CD4-positive, alpha-beta T cell treated with Interleukin-6 at 100 ng/mL for 8 hours (primary cell): ENCODE data around the gene B3GAT1.

Source experiments
- DNase-seq: peaks from one replicate; pipeline ENCODE4 v3.0.0-alpha.2; 2020; ENCODE audit warnings: mixed read lengths, low spot score

B3GAT1 gene

DNA sequence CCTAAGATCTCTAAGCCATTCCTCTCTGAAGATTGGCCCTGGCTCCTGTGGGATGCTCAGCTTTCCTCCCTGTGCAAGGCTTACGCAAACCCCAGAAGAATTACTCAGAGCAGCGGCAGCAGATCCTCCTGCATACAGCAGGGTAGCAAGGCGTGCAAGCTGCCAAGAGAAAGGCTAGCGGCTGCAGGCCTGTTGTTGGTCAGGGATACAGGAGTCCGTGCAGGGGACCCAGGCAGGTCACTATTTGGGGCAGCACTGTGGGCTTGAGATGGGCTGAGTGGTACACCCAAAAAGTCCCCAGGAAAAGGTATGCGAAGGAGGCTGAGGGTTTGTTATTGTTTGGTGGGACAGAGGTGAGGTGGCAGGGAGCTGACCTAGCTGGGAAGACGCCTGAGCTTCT is 78.7 kb downstream of the B3GAT1 start:
- no peak for DNase-seq

DNA sequence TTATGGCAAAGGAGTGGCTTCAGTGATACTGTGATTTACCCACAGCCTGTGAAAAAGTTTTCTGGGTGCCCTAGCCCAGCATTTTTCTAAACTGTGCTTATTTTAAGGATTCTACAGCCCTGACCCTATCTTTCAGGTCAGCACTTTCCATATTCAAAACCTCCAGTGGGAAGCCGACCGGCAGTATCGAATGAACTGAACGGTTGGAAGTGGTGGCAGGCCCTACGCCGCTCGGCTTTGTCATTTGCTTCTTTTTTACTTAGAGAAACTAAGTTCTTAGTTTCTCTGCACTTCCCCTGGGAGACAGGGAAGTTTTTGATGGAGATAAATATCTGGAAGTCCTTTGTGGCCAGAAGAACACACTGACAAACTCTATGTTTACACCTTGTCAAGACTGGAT is 79.3 kb downstream of the B3GAT1 start:
- DNase-seq: no peak

DNA sequence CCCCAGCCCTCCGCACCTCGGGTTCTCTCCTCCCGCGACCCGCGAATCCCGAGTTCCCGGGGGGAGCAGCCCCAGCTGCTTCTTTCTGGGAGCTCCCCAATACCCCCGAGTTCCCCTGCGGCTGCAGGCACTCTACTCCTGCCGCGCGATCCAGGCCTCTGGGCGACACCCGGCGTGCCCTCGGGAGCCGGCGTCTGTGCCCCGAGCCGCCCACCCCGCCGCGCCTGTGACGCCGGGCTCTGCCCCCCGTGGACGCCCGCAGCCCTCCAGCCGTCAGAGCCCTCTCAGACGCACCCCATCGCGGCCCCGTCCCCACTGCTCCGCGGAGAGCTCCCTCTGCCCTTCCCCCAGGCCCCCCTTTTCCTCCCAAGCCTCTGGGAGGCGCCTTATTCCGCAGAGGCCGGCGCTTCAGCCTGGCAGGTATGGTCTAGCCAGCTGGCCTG is 79.8 kb downstream of the B3GAT1 start:
- DNase-seq: peak; percentile 4

DNA sequence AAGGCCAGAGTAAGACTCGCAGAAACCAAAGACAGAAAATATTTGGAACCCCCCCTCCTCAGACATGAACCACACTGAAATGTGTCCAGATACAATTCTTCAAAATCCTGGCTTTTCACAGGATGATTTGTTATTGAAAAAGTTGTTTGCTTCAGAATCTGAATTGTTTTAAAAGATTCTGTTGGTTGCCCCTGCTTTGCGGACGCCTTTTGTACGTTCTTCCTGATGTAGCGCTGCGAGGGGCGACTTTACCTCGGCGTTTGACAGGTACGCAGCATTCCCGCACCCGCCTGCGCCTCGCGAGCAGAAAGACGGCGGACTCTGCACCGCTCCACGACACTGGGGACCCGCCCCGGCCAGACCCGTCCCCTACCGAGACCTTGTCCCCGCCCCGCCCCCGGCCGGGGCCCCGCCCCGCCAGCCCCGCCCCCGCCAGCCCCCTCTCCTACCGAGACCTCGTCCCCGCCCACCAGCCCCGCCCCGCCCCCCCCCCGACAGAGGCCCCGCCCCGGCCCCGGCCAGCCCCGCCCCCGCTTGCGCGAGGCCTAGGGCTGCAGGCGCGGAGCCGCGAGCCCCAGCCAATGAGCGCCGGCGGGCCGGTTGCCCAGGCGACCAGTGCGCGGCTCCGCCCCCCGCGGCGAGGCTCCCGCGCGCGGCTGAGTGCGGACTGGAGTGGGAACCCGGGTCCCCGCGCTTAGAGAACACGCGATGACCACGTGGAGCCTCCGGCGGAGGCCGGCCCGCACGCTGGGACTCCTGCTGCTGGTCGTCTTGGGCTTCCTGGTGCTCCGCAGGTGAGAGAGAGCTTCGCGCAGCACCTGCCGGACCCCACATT is 80.5 kb downstream of the B3GAT1 start, which contains the start of gene GLB1L2:
GLB1L2 (plus strand) TSS at position 635 of the 835 bp plus-strand sequence; CDS start at position 709, 74 bp downstream.
- peak; percentile 88 for DNase-seq

DNA sequence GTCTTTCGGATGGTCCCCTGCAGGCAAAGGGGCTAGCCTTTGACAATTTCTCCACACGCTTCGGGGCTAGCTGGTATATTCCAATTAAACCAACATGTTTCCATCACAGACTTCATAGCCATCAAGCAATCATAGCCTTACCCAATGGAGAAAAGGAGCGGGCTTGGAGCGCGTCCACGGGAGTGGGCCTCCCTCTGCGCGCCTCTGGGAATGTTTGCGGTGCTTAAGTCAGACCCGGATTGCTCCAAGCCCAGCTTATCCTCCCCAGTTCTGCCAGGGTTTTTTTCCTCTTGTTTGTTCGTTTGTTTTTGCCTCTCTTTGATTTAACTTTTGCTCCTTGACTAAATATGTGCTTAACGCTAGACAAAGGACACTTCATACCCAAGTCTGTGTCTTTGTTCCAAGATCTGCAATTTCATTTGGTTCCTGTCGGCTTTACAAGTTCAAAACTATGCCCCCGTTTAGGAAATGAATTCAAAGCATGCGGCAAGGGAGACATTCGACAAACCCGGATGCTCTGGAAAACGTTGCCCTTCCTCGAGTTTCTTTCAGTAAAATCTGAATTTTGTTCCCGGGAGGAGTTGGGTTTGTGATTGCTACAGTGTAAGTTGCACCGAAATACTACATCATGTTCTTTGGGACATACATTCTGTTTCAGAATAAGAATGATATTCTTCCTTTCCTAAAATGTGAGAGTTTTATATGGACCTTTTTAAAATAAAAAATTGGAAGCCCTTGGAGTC is 81.3 kb downstream of the B3GAT1 start:
- no peak for DNase-seq
